Renal cortex interstitium (tissue), 11 donors: Measurements from ENCODE around the gene CDH23. TPM values are rescaled to one million over a fixed set of nuclear protein-coding genes. Genes with fewer than 3 reads are reported as not detected.

ENCODE experiments used
- DNase-seq, 11 donors: peaks; one replicate each; pipeline ENCODE4 v3.0.0-alpha.2; 2013; ENCODE audit warnings: low read depth in 9 of 11, low spot score in 4 of 11; ENCODE audit errors: extremely low read depth in 1 of 11
- polyA plus RNA-seq, 3 donors: library from polyadenylated mRNA; unstranded; fragments of 120-200 nt; gene quantifications; one replicate each; pipeline ENCODE4 v1.2.1, GENCODE V29; 2013; ENCODE audit not compliant: insufficient read length in 3 of 3

The CDH23 gene
- polyA plus RNA-seq, 3 donors: 0.78 to 2.1 (median 1.0) TPM

DNA sequence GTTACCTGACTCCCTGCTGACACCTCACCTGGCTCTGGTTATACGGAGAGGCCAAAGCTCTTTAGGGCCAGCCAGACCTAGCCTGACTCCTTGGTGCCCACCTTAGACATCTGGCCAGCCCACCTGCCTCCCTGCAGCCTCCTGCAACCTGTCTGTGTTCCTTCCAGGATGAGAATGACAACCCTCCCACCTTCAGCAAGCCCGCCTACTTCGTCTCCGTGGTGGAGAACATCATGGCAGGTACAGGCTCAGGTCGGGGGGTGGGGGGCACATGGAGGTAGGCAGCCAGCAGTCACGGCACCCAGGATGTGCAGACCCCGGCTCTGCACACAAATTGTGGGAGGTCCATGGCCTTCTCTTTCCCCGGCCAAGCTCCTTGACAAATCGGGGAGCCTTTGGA, 290.8 kb downstream of the CDH23 start:
- DNase-seq: no peak

DNA sequence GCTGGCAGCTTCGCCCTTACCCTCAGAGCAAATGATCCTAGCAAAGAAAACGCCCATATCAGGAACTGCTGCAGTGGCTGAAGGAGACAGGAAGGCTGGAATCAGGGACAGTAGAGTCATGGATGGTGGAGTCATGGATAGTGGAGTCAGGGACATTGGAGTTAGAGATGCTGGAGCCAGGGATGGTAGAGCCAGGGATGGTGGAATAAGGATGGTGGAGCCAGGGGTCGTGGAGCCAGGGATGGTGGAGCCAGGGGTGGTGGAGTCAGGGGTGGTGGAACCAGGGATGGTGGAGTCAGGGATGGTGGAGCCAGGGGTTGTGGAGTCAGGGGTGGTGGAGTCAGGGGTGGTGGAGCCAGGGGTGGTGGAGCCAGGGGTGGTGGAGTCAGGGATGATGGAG, 291.5 kb downstream of the CDH23 start:
- no peak for DNase-seq

GRCh38 chr10:71690094-71690720, 293.5 kb downstream of the CDH23 start:
- no peak for DNase-seq

DNA sequence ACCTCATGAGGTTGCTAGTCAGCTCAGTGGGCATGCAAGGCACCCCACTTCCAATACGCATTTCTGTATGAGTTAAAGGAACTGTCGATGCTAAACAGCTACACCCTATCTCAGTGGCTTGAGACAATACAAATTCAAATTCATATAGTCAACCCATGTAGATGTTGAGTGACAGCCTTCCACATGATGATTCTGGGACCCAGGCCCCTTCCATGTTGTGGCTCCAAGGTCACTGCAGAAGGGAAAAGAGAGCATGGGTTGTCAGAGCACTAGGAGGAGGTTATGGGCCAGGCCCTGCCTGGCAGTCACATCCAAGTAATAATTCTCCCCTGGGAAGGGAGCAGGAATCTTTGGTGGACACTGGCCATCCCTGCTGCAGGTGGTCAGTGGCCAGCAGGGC, 294.7 kb downstream of the CDH23 start:
- DNase-seq: no peak

GRCh38 chr10:71692598-71693306, 296.0 kb downstream of the CDH23 start:
- DNase-seq: no peak

- no peak for DNase-seq
Measured at GRCh38 chr10:71693377-71693776, 296.7 kb downstream of the CDH23 start.

GRCh38 chr10:71694039-71694501, 297.4 kb downstream of the CDH23 start:
- no peak for DNase-seq

GRCh38 chr10:71694567-71694968, 297.8 kb downstream of the CDH23 start:
- no peak for DNase-seq

DNA sequence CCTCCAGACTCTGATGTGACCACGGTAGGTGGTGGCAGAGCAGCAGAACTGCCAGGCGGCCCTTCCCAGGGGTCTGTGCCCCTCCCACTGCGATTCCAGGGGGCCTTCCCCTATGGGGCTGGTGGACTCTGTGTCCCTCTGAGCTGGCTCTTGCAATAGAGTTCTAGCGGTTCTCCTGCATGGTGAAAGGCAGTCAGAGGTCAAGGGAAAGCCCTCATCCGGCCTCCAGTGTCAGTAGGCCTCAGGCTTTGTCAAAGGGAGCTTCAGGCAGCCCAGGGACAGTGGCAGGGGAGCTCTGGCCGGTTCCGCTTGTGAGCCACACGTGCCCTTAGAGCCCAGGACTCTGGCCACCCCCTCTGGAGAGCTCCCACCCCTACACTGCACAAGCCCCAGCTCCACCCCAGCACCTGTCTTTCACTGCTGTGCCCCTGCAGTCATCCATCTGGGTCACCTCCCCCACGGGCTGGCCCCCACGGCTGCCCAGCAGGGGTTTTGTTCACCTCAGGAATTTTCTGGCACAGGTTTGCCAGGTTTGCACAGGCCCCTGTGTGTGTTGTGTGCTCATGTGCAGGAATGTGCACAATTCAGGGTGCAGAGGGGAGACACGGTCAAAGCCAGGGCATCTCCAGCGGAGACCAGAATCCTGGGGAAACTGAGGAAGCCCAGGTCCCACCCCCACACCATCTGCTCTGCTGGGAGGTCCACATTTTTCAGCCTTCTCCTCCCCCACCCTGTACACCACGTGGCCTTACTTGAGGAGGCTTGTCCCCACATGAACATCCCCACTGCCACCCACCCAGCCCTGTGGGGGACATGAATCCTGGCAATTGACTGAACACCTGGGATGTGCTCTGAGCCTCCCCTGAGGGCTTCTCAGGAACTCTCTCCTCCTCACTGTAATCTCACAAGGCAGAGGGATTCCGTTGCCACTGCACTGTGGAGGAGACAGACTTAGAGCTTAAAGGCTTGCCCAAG, 299.1 kb downstream of the CDH23 start:
- no peak for DNase-seq

DNA sequence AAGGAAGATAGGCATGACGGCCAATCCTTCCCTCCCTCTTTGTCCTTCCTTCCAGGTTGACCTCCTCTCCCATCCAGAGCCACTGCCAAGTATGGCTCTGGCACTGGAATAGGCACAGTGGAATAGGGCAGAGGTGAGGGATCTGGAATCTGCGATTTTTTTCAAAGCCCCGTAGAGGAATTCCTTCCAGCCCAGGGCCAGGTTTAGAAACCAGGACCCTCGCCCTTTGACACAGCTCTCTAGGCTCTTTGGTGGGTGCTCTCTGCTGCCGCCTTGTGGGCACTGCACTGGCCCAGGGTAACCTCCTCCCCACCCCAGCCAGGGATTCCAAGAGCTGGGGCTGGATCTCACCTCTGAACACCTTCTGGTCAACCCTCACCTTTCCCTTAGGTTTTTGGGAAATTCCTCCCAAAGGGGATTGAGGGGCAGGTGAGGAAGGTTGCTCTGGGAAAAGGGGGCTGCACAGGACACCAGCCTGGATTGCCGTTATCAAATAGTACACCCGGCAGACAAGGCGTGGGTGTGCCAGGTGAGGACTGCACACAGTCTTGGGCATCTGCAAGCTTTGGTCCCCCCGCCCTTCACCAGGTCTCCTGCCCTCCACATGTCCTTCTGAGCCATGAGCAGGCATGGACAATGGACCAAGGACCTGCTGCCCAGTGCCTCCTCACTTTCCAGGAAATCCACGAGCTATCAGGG, 300.1 kb downstream of the CDH23 start:
- DNase-seq: no peak

GRCh38 chr10:71697938-71698709, 301.4 kb downstream of the CDH23 start:
- DNase-seq: no peak

DNA sequence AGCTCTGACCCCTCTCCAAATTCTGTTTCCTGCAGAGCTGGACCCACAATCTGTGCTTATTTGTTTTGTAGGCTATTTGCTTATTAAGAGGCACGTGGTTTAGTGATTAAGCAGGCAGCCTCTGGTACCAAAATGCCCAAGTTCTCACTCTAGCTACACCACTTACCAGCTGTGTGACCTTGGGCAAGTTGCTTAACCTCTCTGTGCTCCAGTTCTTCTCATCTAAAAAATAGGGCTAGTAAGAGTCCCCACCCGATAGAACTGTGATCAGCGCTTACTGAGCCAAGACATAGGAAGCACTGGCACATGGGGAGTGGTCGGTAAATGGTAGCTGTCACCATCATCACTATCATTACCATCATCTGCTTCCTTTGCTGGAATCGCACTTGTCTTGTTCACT, 302.0 kb downstream of the CDH23 start:
- DNase-seq: no peak

GRCh38 chr10:71700731-71701368, 304.1 kb downstream of the CDH23 start:
- DNase-seq: no peak

GRCh38 chr10:71701496-71702132, 304.9 kb downstream of the CDH23 start:
- no peak for DNase-seq

GRCh38 chr10:71703577-71703976, 306.9 kb downstream of the CDH23 start:
- DNase-seq: no peak

GRCh38 chr10:71704816-71705215, 308.1 kb downstream of the CDH23 start:
- DNase-seq: no peak

DNA sequence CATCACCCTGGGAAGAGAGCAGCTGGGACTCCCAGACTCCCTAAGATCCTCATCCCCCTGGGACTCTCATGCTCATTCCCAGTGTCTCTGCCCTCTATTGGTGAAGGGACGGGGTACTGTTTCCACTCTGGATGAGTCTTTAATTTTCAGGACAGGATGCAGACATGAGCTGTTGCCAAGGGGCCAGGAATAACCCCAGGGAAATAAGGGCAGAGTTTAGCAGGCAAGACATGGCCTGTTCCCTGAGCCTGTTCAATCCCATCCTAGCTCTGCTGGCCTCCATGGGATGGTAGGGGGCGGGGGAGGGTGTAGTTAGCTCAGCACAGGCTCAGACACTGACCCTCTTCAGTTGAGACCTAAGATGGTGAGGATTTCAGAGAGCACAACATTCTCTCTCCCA, 308.9 kb downstream of the CDH23 start:
- no peak for DNase-seq
